Hepatocyte (in vitro differentiated cells): ENCODE results near the gene SNAP25.

Source experiments
- CTCF ChIP-seq: fragments of 200-600 bp; sonication (generic); IDR thresholded peaks from 2 replicates; pipeline ENCODE4 v1.5.1; 2016; ENCODE audit warnings: antibody characterized with exemption, mild to moderate bottlenecking; ENCODE audit not compliant: poor library complexity
- EZH2 ChIP-seq: fragments of 200-600 bp; sonication (generic); IDR thresholded peaks from 2 replicates; pipeline ENCODE4 v1.6.1; 2016; ENCODE audit warnings: antibody characterized with exemption, mild to moderate bottlenecking, borderline replicate concordance
- EZH2phosphoT487 ChIP-seq: fragments of 200-600 bp; sonication (generic); IDR thresholded peaks from one replicate; pipeline ENCODE4 v1.6.1; 2018; ENCODE audit warnings: antibody characterized with exemption, mild to moderate bottlenecking, low read depth, moderate library complexity; ENCODE audit not compliant: unreplicated experiment, severe bottlenecking

- TF ChIP-seq CTCF (no peak), EZH2 (no peak), EZH2phosphoT487 (no peak)
Observed at GRCh38 chr20:10263385-10264165, 44.9 kb downstream of the SNAP25 start.
